KG1 (cell line): ENCODE measurements around the gene KLHL2.
"Not testable (repeated sequence)": the region's sequence is repeated elsewhere in the genome, so short reads cannot be mapped to it uniquely, and the experiment has no call there.

Source experiments
- DNase-seq: peaks from one replicate; lab custom pipeline; 2025; lab: John Stamatoyannopoulos, UW

The KLHL2 gene

DNA sequence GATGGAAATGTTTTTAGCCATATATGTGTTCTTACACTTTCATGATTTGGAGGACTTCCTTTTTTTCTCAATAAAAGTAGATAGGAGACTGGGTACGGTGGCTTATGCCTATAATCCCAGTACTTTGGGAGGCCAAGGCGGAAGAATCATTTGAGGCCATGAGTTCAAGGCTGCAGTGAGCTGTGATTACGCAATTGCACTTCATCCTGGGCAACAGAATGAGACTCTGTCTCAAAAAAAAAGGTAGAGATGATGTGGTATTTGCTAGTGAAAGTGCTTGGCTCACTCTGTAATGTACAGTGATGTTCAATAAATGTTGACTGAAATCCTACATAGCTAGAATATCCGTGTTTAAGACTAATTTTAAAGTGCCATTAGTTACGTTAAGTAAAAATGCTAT is 27.4 kb downstream of the KLHL2 start:
- no peak for DNase-seq

DNA sequence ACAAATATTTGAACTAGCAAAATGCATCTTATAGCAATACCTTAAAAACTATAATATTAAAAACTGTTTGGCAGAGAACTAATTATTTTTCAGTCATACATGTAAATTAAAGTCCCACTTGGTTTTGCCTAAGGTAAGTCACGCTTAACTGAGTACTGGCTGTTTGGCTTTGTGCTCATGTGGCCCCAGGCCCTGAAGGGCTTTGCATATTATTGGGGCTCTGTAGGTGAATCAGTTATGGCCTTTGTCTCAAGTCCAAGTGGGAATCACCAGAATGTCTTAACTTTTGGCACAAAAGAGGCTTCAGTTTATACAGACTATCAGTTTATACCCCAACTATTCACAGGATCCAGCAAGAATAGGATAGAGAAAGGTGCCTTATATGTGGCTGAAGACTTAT is 29.5 kb downstream of the KLHL2 start:
- not testable (repeated sequence) for DNase-seq

DNA sequence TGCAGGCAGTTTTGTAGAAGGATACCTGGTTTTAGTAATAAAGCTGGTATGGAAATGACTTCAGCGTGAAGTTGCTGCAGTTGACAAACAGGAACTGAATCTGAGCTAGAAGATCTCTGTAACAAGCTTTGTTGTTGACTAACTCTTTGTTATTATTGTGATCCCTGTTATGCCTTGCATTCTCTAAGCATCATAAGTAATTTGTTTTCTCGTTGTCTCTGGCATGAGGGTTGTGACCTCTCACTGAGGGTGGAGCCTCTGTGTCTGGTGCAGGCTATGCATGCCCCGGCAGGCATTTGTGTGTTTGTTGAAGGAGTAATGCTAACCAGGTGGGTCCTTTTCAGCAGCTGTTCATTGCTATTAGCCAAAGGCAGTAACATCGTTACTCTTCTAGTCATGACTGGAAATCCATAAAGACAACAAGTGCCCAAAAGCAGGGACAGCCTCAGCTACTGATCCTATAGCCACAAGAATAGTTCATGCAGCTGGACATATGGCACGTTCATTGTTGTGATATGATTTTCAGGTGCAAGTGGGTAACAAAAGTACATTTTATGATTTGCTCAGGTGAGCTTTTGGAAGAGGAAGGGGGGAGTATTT is 30.8 kb downstream of the KLHL2 start:
- DNase-seq = not testable (repeated sequence)

DNA sequence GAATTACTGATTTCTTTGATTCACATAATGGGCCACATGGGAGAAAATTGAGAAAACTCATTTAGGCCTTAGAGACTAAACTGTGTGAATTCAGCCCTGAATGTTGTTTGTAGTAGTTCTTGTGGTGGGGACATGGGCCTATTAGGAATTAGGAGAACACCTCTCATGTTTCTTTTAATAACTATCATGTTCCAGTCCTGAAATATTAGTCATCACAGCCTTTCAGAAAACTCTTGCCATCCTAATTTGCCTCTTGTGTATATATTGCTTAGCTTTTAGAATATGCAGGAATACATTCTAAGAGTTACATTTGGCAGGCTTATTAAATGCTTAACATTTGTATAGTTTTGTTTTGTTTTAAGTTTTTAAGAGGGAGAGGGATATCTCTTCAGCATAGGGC is 33.4 kb downstream of the KLHL2 start:
- not testable (repeated sequence) for DNase-seq

DNA sequence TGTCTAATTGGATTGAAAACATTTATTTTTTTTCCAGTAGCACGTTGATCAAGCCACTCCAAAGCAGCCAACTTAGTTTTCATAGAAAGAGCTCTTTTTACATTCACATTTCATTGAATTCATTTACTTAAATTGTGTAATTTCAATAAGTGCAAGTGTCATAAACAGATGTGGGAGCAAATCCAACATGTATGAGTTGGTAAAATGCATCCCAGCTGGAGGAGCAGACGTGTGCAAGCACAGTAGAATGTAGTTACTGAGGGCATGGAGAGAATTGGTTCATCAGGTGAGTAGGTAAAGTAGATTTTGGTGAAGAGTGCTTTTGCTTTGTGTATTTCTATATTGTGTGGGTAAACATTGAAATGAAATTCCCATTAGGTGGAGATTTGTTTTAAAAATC is 36.8 kb downstream of the KLHL2 start:
- DNase-seq = not testable (repeated sequence)

DNA sequence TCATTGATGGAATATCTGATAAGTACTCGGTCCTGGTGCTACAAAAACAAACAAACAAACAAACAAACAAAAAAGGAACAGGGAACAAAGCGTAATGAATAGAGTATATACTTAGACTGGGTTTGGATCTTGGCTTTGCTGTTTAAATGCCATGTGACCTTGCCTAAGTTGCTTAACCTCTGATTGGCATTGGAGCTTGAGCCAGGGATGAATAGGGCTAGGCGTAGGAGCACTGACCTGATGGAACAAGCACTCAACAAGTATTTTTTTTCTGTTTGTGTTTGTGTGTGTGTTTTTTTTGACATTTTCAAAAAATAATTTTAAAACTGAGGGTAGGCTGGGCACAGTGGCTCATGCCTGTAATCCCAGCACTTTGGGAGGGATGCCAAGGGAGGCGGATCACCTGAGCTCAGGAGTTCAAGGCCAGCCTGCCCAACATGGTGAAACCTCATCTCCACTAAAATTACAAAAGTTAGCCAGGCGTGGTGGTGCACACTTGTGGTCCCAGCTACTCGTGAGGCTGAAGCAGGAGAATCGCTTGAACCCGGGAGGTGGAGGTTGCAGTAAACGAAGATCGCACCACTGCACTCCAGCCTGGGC is 37.3 kb downstream of the KLHL2 start:
- DNase-seq = not testable (repeated sequence)

DNA sequence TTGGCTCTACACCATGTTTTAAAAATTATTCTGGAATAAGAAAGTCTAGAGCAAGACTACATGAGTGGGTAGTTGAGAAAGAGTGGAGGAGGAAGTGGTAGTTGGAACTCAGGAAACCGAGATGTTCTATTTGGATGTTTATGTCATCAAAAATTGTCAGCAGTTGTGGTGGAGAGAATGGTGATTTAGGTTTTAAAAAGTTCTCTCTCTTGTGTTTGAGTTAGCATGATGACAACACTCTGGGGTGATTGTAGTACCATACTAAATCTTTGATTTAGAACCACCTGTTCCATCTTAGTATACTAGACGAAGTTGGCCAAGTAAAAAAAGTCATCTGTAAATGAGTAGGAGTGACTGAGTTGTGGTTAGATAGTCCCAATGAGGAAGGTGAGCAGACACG is 40.7 kb downstream of the KLHL2 start:
- no peak for DNase-seq

DNA sequence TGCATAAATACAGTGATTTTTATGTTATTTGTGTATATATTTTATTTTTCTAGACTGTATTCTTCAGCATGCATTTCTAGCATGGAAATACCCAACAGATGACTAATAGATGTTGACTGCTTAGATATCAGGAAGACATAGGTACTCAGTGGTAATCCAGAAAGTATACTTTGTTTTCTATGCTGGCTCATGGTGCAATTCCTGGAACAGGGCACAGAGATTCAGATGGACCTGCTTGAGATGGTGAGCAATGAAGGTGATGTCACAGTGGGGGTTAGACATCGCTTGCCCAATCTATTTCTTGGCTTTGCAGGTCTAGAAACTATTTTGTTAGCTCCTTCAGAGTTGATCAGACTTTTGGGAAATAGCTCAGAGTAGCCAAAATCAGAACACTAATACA is 41.5 kb downstream of the KLHL2 start:
- not testable (repeated sequence) for DNase-seq

DNA sequence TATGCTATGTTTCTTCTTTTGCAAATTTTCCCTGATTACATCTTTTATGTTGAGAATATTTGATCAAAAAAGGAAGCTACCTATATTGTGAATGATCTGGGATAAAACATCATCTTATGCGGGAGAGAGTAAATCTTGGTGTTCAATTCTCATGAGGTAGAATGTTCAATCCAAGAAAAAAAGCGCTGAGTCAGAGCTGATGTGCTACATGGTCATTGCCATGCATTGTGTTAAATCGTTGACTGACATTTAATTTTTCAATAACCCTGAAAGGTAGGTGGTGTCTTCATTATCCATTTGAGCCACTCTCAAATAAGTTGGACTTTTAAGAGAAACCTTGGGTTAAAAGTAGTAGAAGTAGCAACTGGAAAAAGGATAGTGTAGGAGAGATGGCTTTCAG is 47.4 kb downstream of the KLHL2 start:
- DNase-seq = not testable (repeated sequence)

DNA sequence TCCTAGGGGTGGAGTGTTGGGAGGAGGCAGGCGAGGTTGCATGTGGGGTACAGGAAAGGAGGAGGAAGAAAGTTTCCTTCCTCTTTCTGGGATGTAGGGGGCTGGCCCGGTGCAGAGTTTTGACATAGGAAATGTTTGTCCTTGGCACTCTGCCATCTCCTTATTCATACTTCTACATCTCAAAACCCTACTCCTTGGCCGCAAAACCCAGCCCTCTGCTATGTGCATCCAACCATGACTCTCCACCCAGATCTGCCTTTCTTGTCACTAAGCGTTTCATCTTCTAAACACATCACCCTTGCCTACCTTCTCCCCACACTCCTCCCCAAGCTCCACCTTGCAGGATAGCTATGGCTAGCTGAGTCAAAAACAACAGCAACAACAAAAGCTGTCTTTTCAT is 48.1 kb downstream of the KLHL2 start:
- not testable (repeated sequence) for DNase-seq

DNA sequence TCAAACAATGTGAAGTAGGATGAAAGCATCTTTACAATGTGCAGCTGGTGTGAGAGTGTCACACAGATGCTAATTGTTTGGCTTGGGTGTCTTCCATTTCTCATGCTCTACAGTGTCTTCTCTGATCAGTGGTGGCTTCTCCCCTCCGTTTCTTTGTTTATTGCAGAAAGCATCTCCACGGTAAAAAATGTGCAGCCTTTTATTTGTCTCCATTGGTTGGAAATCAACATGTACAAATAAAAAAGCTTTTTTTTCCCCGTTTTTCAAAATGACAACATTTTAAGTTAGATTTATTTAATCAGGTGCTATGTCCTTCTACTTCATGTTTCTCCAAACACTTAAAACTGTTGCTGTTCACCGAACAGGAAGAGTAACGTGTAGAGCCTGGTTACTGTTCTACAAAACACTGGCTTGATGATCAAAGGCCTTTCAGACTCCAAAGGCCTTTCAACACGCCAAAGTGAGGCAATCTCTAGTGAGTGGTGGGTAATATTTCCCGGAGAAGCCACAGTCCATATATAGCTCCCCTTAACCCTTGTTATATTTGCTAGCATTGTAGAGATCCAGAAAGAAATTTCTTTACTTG is 48.8 kb downstream of the KLHL2 start:
- not testable (repeated sequence) for DNase-seq

DNA sequence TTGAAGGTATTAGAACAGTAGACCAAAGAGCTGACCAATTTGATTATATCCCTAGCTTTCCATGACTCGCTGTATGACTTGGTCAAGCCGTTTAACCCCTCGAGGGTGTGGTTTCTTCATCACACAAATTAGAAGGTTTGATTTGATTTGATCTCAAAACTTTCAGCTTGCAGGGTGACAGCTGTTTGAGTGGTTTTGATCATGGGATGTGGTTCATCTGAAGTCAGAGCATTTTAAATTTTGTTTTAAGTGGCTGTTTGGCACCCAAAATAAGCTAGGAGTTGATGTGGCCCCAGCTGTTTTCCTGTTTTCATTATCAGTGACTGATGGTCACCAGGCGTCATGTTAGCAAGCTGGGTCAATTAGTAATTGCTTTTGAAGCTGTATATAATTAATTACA is 52.4 kb downstream of the KLHL2 start:
- DNase-seq = not testable (repeated sequence)

DNA sequence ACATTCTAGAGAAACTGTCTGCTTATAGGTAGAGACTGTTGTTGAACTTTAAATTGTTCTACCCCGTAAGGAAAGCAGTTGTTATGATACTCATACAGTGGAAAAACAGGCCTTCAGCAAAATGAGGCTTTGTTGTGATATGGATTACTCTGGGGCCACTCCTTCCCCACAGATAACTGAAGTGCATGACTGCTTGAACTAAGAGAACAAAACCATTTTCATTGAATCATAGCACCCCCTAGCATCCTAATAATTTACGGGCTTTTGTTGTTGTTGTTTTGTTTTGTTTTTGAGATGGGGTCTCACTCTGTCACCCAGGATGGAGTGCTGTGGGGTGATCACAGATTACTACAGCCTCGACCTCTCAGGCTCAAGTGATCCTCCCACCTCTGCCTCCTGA is 54.9 kb downstream of the KLHL2 start:
- not testable (repeated sequence) for DNase-seq

DNA sequence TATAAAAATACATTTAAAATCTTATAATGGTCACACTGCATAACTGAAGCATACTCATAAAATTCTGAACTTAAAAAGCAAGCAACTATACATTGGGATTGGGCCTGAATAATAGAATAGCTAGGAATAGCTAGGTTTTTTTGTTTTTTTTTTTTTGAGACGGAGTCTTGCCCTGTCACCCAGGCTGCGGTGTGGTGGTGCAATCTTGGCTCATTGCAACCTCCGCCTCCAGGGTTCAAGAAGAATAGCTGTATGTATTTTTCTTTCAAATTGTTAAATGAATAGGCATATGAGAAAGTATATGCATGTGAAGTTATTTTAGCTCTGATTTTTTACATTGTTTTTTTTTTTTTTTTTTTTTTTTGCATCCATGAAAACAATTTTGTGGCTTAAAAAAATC is 56.1 kb downstream of the KLHL2 start:
- DNase-seq = not testable (repeated sequence)

DNA sequence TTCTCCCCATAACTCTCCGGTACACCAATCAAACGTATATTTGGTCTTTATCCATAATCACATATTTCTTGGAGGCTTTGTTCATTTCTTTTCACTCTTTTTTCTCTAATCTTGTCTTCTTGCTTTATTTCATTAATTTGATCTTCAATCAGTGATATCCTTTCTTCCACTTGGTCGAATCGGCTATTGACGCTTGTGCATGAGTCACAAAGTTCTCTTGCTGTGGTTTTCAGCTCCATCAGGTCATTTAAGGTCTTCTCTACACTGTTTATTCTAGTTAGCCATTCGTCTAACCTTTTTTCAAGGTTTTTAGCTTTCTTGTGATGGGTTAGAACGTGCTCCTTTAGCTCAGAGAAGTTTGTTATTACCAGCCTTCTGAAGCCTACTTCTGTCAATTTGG is 62.6 kb downstream of the KLHL2 start:
- not testable (repeated sequence) for DNase-seq

DNA sequence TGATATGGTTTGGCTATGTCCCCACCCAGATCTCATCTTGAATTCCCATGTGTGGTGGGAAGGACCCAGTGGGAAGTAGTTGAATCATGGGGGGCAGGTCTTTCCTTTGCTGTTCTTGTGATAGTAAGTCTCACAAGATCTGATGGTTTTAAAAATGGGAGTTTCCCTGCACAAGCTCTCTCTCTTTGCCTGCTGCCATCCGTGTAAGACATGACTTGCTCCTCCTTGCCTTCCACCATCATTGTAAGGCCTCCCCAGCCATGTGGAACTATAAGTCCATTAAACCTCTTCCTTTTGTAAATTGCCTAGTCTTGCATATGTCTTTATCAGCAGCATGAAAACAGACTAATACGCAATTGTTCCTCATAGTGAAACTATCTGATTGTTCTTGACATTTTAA is 66.1 kb downstream of the KLHL2 start:
- not testable (repeated sequence) for DNase-seq

DNA sequence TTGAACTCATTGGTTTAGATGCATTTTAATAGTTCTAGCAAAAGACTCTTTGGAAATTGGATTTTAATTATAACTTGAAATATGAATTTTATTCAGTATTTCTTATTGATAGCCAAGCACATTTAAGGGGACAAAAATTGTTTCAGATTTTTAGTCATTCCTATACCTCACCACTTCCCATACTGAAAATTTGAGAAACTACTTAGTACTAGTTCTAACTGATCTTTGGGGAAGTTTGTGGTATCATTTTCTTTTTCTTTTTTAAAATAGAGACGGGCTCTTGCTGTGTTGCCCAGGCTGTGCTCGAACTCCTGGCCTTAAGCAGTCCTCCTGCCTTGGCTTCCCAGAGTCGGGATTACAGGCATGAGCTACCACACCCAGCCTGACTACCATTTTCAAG is 68.0 kb downstream of the KLHL2 start:
- not testable (repeated sequence) for DNase-seq

DNA sequence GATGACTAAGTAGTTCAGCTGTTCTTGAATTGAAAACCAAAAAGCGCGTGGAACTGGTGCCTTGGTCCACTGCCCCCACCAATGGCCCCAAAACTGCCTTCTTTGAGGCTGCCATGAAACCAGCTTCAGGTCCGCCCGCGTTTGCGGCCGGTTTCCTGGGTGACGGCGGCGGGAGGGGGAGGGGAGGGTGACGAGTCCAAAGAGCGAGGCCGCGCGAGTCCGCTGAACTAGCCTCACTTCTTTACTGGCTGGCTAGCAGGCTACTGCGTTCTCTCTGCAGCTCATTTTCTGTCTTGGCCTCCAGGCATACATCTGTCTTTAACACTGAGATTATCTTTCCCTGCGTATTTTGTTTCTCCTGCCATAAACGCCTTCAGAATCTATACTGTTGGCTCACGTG is 72.2 kb downstream of the KLHL2 start:
- not testable (repeated sequence) for DNase-seq

DNA sequence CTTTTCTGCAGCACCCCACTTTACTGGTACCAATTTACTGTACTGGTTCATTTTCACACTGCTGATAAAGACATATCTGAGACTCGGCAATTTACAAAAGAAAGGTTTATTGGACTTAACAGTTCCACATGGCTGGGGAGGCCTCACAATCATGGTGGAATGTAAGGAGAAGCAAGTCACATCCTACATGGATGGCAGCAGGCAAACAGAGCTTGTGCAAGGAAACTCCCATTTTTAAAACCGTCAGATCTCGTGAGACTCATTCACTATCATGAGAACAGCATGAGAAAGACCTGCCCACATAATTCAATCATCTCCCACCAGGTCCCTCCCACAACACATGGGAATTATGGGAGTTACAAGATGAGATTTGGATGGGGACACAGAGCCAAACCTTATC is 77.3 kb downstream of the KLHL2 start:
- not testable (repeated sequence) for DNase-seq

DNA sequence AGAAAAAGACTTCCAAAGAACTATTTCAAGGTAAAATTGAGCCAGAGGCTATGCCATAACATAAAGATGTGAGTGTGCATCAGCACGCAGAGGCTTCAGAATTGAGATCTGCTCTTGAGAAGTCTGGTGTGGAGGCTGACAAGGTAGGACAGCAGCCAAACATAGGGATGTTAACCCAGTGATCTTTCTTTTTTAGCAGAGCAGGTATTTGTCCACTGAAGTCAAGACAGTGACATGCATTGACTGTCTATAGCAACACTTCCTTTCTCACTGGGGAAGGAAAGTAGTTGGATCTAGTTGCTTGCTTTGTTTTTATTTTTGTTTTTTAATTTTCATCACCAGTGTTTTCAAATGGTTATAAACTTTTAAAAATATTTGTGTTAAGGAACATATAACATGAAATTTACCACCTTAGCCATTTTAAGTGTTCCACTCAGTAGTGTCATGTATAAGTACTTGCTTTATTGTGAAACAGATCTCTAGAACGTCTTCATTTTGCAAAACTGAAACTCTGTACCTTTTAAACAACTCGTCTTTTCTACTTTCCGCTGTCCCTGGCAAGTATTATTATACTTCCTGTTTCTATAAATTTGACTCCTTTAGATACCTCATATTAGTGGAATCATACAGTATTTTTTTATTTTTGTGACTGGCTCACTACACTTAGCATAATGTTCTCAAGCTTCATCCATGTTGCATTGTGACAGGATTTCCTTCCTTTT is 79.4 kb downstream of the KLHL2 start:
- not testable (repeated sequence) for DNase-seq

DNA sequence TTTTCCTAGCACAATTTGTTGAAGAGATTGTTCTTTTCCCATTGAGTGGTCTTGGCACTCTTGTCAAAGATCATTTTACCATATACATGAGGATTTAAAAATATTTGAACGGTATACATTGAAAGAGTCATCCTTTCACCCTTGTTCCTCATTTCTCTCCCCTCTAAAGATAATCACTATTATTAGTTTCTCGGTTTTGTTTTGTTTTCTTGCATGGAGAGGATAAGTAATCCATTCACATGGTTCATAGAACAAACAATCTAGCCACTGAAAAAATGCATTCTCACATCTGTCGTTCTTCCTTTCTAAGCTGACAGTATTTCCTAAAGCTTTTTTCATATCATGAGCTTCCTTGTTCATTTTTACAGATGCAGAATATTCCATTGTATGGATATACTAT is 80.9 kb downstream of the KLHL2 start:
- DNase-seq = no peak

DNA sequence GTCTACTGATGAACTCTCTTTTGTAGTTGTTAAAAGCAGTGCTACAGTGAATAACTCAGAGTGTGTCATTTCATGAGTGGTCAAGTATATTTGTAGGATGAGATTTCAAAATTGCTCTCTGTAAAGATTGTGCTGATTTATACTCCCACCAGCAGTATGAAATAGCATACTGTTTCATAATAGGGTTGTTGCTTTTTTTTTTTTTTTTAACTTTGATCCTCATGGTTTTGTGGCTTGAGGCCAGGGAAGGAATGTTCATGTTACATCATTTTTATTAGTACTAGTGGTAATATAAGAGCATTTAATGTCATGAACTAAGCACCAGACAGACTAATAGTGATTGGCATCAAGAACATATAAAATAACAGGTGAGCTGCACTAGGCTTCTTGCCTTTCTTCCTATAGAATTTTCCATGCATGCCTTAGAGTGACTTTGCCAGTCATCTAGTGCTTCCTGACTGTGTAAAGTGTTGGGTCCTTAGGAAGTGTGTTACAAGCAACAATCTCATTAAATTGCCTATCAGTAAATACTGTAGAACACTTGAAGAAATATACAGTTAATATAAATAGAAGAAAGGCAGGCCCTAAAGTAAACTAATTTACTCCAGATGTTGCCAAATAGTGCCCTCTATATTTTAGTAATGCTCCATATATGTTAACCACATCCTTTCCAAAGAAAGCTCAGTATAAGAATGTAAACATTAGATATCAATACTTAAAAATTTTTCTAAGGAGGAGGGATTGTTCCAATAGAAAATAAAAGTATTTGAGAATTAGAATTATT is 81.5 kb downstream of the KLHL2 start:
- no peak for DNase-seq
